ENCODE measurements around the gene OR9A4. TPM values are rescaled to one million over a fixed set of nuclear protein-coding genes. Genes with fewer than 3 reads are reported as not detected.

Gene OR9A4
- polyA plus RNA-seq, 2 of the 4 experiments (the other 2 are of a cell fraction): not detected

DNA sequence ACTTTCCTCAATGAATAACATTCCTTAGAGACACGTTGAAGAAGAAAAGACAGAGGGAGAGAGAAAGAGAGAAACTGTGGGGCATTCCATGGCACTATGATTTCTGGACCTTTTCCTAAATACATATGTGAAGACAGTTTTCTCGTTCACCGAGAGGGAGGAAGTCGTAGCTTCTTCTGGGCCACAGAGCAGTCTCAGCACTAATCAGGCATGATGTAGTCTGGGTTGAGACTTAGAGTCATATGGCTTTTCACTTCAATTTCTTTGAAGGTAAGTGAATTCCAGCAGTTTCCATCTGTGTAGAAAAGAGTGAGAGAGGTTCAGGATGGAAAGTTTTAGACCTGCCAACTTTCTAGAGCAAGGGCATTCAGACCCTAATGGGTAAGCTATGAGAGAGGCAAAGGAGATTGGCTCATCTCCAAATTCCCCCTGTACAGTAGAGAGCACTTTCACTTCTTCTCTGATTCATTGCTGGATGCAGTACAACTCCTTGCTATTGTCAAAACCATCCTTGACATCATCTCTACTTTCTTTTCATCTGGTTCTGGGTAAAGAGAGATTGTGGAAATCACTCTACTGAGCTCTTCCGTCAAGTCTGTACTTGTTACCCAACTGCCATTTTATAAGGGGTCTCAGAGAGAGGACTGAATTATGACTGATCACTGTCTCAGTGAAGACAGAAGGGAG, 31.5 kb upstream of the OR9A4 start:
- H3K27ac ChIP-seq: no peak overlapping the region
- no peaks in the 10 kb centered on the region for H3K9me3 ChIP-seq
- no peaks in the 10 kb centered on the region for H3K4me1 ChIP-seq
- POLR2A ChIA-PET: no interaction called here
- no peak for ATAC-seq
- 18% methylated on average over 5 of the region's 5 CpGs for WGBS (ENCODE audit: missing lambda C conversion rate)
- DNase-seq (ENCODE audit: low read depth in 1 of 2, low spot score in 1 of 2): no peak
- no peak for TF ChIP-seq NPAS2 (CRISPR knock-in tag; IDR thresholded peaks at IDR 0.05; ENCODE audit: borderline replicate concordance)
- TF ChIP-seq, protein P1, sequence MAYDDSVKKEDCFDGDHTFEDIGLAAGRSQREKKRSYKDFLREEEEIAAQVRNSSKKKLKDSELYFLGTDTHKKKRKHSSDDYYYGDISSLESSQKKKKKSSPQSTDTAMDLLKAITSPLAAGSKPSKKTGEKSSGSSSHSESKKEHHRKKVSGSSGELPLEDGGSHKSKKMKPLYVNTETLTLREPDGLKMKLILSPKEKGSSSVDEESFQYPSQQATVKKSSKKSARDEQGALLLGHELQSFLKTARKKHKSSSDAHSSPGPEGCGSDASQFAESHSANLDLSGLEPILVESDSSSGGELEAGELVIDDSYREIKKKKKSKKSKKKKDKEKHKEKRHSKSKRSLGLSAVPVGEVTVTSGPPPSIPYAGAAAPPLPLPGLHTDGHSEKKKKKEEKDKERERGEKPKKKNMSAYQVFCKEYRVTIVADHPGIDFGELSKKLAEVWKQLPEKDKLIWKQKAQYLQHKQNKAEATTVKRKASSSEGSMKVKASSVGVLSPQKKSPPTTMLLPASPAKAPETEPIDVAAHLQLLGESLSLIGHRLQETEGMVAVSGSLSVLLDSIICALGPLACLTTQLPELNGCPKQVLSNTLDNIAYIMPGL (CRISPR knock-in tag; IDR thresholded peaks at IDR 0.05; ENCODE audit: borderline replicate concordance): no peak
- TF ChIP-seq RARB (CRISPR knock-in tag; IDR thresholded peaks at IDR 0.05): no peak
- TF ChIP-seq RCOR1 (IDR thresholded peaks at IDR 0.05; ENCODE audit: low read depth, low read length): no peak
- no peak for TF ChIP-seq GATA3 (IDR thresholded peaks at IDR 0.05; ENCODE audit: borderline replicate concordance)
- TF ChIP-seq, protein P2, sequence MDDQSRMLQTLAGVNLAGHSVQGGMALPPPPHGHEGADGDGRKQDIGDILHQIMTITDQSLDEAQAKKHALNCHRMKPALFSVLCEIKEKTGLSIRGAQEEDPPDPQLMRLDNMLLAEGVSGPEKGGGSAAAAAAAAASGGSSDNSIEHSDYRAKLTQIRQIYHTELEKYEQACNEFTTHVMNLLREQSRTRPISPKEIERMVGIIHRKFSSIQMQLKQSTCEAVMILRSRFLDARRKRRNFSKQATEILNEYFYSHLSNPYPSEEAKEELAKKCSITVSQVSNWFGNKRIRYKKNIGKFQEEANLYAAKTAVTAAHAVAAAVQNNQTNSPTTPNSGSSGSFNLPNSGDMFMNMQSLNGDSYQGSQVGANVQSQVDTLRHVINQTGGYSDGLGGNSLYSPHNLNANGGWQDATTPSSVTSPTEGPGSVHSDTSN (IDR thresholded peaks at IDR 0.05): no peak
- TF ChIP-seq, protein P3, sequence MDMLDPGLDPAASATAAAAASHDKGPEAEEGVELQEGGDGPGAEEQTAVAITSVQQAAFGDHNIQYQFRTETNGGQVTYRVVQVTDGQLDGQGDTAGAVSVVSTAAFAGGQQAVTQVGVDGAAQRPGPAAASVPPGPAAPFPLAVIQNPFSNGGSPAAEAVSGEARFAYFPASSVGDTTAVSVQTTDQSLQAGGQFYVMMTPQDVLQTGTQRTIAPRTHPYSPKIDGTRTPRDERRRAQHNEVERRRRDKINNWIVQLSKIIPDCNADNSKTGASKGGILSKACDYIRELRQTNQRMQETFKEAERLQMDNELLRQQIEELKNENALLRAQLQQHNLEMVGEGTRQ (IDR thresholded peaks at IDR 0.05): no peak
- no peak for TF ChIP-seq MAZ (IDR thresholded peaks at IDR 0.05; ENCODE audit: borderline replicate concordance, low read depth, low read length)
- TF ChIP-seq, protein P4, sequence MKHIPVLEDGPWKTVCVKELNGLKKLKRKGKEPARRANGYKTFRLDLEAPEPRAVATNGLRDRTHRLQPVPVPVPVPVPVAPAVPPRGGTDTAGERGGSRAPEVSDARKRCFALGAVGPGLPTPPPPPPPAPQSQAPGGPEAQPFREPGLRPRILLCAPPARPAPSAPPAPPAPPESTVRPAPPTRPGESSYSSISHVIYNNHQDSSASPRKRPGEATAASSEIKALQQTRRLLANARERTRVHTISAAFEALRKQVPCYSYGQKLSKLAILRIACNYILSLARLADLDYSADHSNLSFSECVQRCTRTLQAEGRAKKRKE (CRISPR knock-in tag; IDR thresholded peaks at IDR 0.05; ENCODE audit: low read depth): no peak
- no peak for TF ChIP-seq EHF (CRISPR knock-in tag; IDR thresholded peaks at IDR 0.05)
- TF ChIP-seq EHMT2 (IDR thresholded peaks at IDR 0.05; ENCODE audit: low read depth): no peak
- TF ChIP-seq, protein P5, sequence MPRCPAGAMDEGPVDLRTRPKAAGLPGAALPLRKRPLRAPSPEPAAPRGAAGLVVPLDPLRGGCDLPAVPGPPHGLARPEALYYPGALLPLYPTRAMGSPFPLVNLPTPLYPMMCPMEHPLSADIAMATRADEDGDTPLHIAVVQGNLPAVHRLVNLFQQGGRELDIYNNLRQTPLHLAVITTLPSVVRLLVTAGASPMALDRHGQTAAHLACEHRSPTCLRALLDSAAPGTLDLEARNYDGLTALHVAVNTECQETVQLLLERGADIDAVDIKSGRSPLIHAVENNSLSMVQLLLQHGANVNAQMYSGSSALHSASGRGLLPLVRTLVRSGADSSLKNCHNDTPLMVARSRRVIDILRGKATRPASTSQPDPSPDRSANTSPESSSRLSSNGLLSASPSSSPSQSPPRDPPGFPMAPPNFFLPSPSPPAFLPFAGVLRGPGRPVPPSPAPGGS (IDR thresholded peaks at IDR 0.05): no peak
- TF ChIP-seq ESRRA (IDR thresholded peaks at IDR 0.05; ENCODE audit: borderline replicate concordance, low read length): no peak
- H3K4me3 ChIP-seq: no peak overlapping the region
- FAIRE-seq: no peak
- CTCF ChIA-PET: interaction anchor here (1.0 kb wide), 1 partner anchor 215 kb away, joined by 3 read pairs; no protein-coding TSS in a partner anchor
- H3K4me2 ChIP-seq: no peak overlapping the region

DNA sequence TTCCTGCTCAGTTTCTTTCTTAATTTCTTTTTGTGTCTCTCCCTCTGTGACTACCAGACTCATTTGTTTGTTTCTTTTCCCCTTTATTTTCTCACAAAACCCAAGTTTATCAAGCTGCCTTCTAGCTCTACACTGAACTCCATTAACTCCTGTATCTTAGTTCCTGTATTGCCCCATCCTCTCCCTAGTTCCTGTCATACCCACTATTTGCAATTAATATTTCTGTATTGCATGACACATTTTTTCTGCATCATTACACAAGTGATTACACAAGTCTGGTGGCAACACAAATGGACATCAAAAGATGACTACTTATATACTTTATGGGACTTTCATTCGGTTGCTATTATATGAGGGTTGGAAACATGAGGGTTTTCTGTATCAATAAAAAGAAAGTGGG, 26.9 kb upstream of the OR9A4 start:
- Histone ChIP-seq H3K4me1 (no peaks in the 10 kb centered on the region), H3K4me2 (no peak overlapping the region), H3K27ac (no peak overlapping the region), H3K4me3 (no peak overlapping the region), H3K9me3 (no peaks in the 10 kb centered on the region)
- no peak for ATAC-seq
- no peak for FAIRE-seq
- ChIA-PET CTCF (no interaction called here), POLR2A (no interaction called here)
- DNase-seq (ENCODE audit: low read depth in 1 of 2, low spot score in 1 of 2): no peak
- 76% methylated on average over 1 of the region's 1 CpG for WGBS (ENCODE audit: missing lambda C conversion rate)
- TF ChIP-seq, protein P6, sequence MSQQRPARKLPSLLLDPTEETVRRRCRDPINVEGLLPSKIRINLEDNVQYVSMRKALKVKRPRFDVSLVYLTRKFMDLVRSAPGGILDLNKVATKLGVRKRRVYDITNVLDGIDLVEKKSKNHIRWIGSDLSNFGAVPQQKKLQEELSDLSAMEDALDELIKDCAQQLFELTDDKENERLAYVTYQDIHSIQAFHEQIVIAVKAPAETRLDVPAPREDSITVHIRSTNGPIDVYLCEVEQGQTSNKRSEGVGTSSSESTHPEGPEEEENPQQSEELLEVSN (IDR thresholded peaks at IDR 0.05; ENCODE audit: borderline replicate concordance, low read depth): no peak
- TF ChIP-seq POLR2A (IDR thresholded peaks at IDR 0.05; ENCODE audit: low read length): no peak
- TF ChIP-seq, protein P5 (IDR thresholded peaks at IDR 0.05): no peak
- no peak for TF ChIP-seq EP300 (IDR thresholded peaks at IDR 0.05)
- TF ChIP-seq CBX2 (IDR thresholded peaks at IDR 0.05; ENCODE audit: borderline replicate concordance, low read depth): no peak
- TF ChIP-seq CHD2 (IDR thresholded peaks at IDR 0.05; ENCODE audit: low read length, partially characterized antibody): no peak
- TF ChIP-seq FOSB (CRISPR knock-in tag; IDR thresholded peaks at IDR 0.05): no peak
- no peak for TF ChIP-seq CBX8 (IDR thresholded peaks at IDR 0.05)
- no peak for TF ChIP-seq KDM5A (IDR thresholded peaks at IDR 0.05)
- no peak for TF ChIP-seq ZFP36 (IDR thresholded peaks at IDR 0.05; ENCODE audit: borderline replicate concordance, partially characterized antibody)
- TF ChIP-seq, protein P7, sequence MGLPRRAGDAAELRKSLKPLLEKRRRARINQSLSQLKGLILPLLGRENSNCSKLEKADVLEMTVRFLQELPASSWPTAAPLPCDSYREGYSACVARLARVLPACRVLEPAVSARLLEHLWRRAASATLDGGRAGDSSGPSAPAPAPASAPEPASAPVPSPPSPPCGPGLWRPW (IDR thresholded peaks at IDR 0.05): no peak
- no peak for TF ChIP-seq EHMT2 (IDR thresholded peaks at IDR 0.05; ENCODE audit: low read depth)
- TF ChIP-seq, protein P3 (IDR thresholded peaks at IDR 0.05): no peak
- no peak for TF ChIP-seq JUNB (IDR thresholded peaks at IDR 0.05)

Data from A549 (cell line).